DND-41 (cell line): ENCODE measurements around the gene NRG3.

Experiments used
- ATAC-seq: fragments of 200-7000 bp; cut with Tn5 transposase; 3 replicates; pipeline ENCODE4 v1.9.1; 2021; ENCODE audit warnings: low read depth; ENCODE audit not compliant: insufficient read depth
- DNase-seq: peaks from one replicate; pipeline ENCODE4 v3.0.0-alpha.2; 2020
- H2AFZ ChIP-seq: 2 replicates; pipeline ENCODE4 v1.6.0; 2012; ENCODE audit warnings: low read depth, low read length
- H3K27ac ChIP-seq: 2 replicates; pipeline ENCODE4 v1.5.1; 2012; ENCODE audit warnings: low read length, inconsistent platforms
- H3K27me3 ChIP-seq: fragments of 200-600 bp; sonication (generic); 2 replicates; pipeline ENCODE4 v1.6.0; 2012; ENCODE audit warnings: low read length, mild to moderate bottlenecking, inconsistent platforms; ENCODE audit not compliant: insufficient read depth, poor library complexity
- H3K36me3 ChIP-seq: 2 replicates; pipeline ENCODE4 v1.5.1; 2012; ENCODE audit warnings: low read length, inconsistent platforms; ENCODE audit not compliant: insufficient read depth
- H3K4me1 ChIP-seq: 2 replicates; pipeline ENCODE4 v1.5.1; 2012; ENCODE audit warnings: mild to moderate bottlenecking, low read length; ENCODE audit not compliant: insufficient read depth
- H3K4me2 ChIP-seq: 2 replicates; pipeline ENCODE4 v1.6.0; 2012; ENCODE audit warnings: mild to moderate bottlenecking, moderate library complexity, low read length, inconsistent platforms; ENCODE audit not compliant: insufficient read depth
- H3K4me3 ChIP-seq, 2 experiments: fragments of 200-600 bp in 1 of 2; shearing (Covaris generic) in 1 of 2; 2 replicates each; pipeline ENCODE4 v1.5.1; 2012 to 2016; ENCODE audit warnings: inconsistent platforms in 2 of 2, low read length in 2 of 2, mild to moderate bottlenecking in 2 of 2, low read depth in 1 of 2, moderate library complexity in 1 of 2
- H3K79me2 ChIP-seq: 2 replicates; pipeline ENCODE4 v1.6.0; 2012; ENCODE audit warnings: low read length, inconsistent platforms; ENCODE audit not compliant: insufficient read depth
- H3K9ac ChIP-seq: 2 replicates; pipeline ENCODE4 v1.6.0; 2012; ENCODE audit warnings: low read depth, mild to moderate bottlenecking, inconsistent platforms, low read length, moderate library complexity
- H3K9me3 ChIP-seq: 2 replicates; pipeline ENCODE4 v1.5.1; 2012; ENCODE audit warnings: low read length, moderate library complexity, mild to moderate bottlenecking, inconsistent platforms; ENCODE audit not compliant: insufficient read depth, severe bottlenecking
- H4K20me1 ChIP-seq: 2 replicates; pipeline ENCODE4 v1.6.0; 2012; ENCODE audit warnings: low read length; ENCODE audit not compliant: insufficient read depth
- CTCF ChIP-seq: IDR thresholded peaks from 2 replicates; pipeline ENCODE4 v1.5.1; 2012; ENCODE audit warnings: borderline replicate concordance, low read length, moderate library complexity, mild to moderate bottlenecking; ENCODE audit not compliant: poor library complexity, severe bottlenecking; ENCODE audit errors: extremely low read depth
- EZH2 ChIP-seq: IDR thresholded peaks from 3 replicates; pipeline ENCODE4 v1.6.1; 2012; ENCODE audit warnings: borderline replicate concordance, low read depth, mild to moderate bottlenecking, moderate library complexity, low read length, inconsistent platforms; ENCODE audit not compliant: severe bottlenecking

Gene NRG3

DNA sequence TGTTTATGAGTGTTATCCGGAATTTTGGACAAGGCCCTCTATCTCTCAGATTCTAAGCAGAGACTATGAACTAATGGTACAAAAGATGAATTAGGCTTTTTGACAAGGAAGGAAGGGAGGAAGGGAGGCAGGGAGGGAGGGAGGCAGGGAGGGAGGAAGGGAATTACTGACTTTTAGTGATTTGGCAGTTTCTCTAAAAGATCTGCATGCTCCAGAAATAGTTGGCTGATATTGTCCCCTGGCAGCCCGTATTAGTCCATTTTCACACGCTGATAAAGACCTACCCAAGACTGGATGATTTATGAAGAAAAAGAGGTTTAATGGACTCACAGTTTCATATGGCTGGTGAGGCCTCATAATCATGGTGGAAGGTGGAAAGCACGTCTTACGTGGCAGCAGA lies 1093.5 kb downstream of the NRG3 start:
- no peak overlapping the region for H3K4me2 ChIP-seq
- no peaks in the 10 kb centered on the region for H3K79me2 ChIP-seq
- TF ChIP-seq EZH2 = no peak
- no peak for TF ChIP-seq CTCF
- no peaks in the 10 kb centered on the region for H3K27me3 ChIP-seq
- H3K27ac ChIP-seq = no peak overlapping the region
- no peak overlapping the region for H2AFZ ChIP-seq
- no peaks in the 10 kb centered on the region for H3K9me3 ChIP-seq
- no peaks in the 10 kb centered on the region for H3K36me3 ChIP-seq
- no peak for ATAC-seq
- H3K9ac ChIP-seq = no peak overlapping the region
- no peaks in the 10 kb centered on the region for H3K4me1 ChIP-seq
- no peak overlapping the region for H3K4me3 ChIP-seq
- H4K20me1 ChIP-seq = no peaks in the 10 kb centered on the region
- DNase-seq = no peak

GRCh38 chr10:82969405-82969804 lies 1094.4 kb downstream of the NRG3 start:
- no peak overlapping the region for H3K27ac ChIP-seq
- no peak overlapping the region for H2AFZ ChIP-seq
- H3K36me3 ChIP-seq = no peaks in the 10 kb centered on the region
- H3K79me2 ChIP-seq = no peaks in the 10 kb centered on the region
- H3K9ac ChIP-seq = no peak overlapping the region
- no peak for ATAC-seq
- no peaks in the 10 kb centered on the region for H4K20me1 ChIP-seq
- H3K27me3 ChIP-seq = no peaks in the 10 kb centered on the region
- H3K9me3 ChIP-seq = no peaks in the 10 kb centered on the region
- H3K4me2 ChIP-seq = no peak overlapping the region
- H3K4me3 ChIP-seq = no peak overlapping the region
- no peaks in the 10 kb centered on the region for H3K4me1 ChIP-seq
- DNase-seq = no peak
- TF ChIP-seq CTCF (peak; percentile 10), EZH2 (no peak)

DNA sequence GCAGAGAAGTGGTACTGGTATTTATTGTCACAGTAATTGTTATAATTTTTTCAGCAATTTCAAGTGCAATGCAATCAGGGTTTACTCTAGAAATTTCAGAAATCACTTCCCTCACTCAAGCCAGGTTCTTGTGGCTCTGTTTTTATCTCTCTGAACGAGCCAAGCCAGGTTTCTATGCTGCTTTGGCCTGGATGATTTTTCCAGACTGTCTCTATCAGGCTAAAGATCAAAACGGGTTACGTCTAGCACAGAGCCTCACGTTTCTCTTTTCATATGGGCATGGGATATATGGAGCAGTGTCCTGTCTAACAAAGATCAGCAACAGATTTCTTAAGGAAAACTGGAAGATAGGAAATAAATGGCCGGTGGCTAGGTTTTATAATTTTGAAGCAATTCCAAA lies 1105.3 kb downstream of the NRG3 start:
- Histone ChIP-seq H3K27ac (no peak overlapping the region), H3K36me3 (no peaks in the 10 kb centered on the region), H3K4me1 (no peaks in the 10 kb centered on the region), H3K9me3 (no peaks in the 10 kb centered on the region), H3K4me3 (no peak overlapping the region), H2AFZ (no peak overlapping the region), H3K79me2 (no peaks in the 10 kb centered on the region), H3K4me2 (no peak overlapping the region), H3K9ac (no peak overlapping the region), H3K27me3 (no peaks in the 10 kb centered on the region), H4K20me1 (no peaks in the 10 kb centered on the region)
- ATAC-seq = no peak
- no peak for DNase-seq
- no peak for TF ChIP-seq CTCF
- TF ChIP-seq EZH2 = no peak

DNA sequence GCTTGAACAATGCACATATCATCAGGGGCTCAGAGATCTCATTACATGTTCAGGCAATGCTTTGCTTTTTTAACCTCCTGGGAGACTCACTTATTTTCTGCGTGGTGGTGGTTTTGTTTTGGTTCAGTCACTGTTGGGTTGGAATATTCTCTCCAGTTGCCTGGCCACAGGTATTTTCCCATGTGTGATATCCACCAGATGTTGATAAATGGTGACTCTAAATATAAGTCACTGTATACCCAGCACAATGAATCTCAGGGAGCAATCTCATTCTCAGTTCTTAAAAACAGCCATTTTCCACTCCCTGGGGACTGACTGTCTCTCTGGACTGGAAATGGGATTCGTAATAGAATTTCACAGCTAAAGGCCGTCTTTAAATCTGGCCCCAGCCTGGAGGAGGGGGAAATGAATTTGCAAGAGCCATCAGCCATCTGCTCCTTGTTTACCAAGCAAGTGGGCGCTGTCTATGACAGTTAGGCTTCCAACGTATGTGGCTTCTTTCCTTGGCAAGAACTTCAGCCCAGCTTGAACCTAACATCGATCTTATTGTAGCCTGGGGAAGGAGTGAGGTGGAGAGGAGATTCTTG lies 1106.2 kb downstream of the NRG3 start:
- Histone ChIP-seq H2AFZ (no peak overlapping the region), H3K79me2 (no peaks in the 10 kb centered on the region), H3K4me1 (no peaks in the 10 kb centered on the region), H3K9ac (no peak overlapping the region), H4K20me1 (no peaks in the 10 kb centered on the region), H3K27ac (no peak overlapping the region), H3K4me3 (no peak overlapping the region), H3K9me3 (no peaks in the 10 kb centered on the region), H3K4me2 (no peak overlapping the region), H3K36me3 (no peaks in the 10 kb centered on the region), H3K27me3 (no peaks in the 10 kb centered on the region)
- ATAC-seq (no peak), DNase-seq (no peak)
- no peak for TF ChIP-seq EZH2
- TF ChIP-seq CTCF = no peak
